GM12892 (cell line): ENCODE data around the gene TYW1B.
"Not testable (repeated sequence)": the region's sequence is repeated elsewhere in the genome, so short reads cannot be mapped to it uniquely, and the experiment has no call there.

ENCODE experiments used
- POLR2A ChIP-seq: IDR thresholded peaks from 2 replicates; pipeline ENCODE4 v1.6.1; 2011; ENCODE audit warnings: low read depth, low read length, control low read depth
- POLR2AphosphoS5 ChIP-seq: IDR thresholded peaks from 2 replicates; pipeline ENCODE4 v1.6.1; 2011; ENCODE audit warnings: low read depth, low read length, control low read depth
- TAF1 ChIP-seq: IDR thresholded peaks from 2 replicates; pipeline ENCODE4 v1.6.1; 2011; ENCODE audit warnings: low read depth, mild to moderate bottlenecking, control low read depth, low read length, borderline replicate concordance

DNA sequence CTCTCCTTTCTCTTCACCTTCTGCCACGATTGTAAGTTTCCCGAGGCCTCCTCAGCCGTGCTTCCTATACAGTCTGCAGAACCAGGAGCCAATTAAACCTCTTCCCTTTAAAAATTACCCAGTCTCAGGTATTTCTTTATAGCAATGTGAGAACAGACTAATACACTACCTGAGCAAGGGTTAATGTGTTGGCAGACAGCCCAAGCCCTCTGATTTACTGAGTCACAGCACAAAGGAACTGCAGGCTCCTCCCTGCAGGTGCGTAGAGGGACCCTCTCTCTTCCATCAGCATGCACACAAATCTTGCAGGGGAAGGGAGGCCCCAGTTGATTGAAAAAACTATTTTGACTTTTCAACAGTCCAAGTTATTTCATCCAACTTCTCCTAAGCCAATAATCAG, 271.3 kb downstream of the TYW1B start:
- not testable (repeated sequence) for TF ChIP-seq POLR2A, TAF1, POLR2AphosphoS5
